Occipital lobe (tissue), 2 donors: ENCODE results near the gene DRC1. TPM values are rescaled to one million over a fixed set of nuclear protein-coding genes. Genes with fewer than 3 reads are reported as not detected.

Experiments
- DNase-seq: peaks from one replicate; lab custom pipeline; 2025; lab: John Stamatoyannopoulos, UW
- total RNA-seq: library from RNA; depleted of rRNA; stranded (reverse); fragments of >200 nt; gene quantifications from one replicate; pipeline ENCODE4 v1.2.3, GENCODE V29; 2014

The DRC1 gene
- total RNA-seq, 1 donor from 2014 or later: 5.6 TPM

DNA sequence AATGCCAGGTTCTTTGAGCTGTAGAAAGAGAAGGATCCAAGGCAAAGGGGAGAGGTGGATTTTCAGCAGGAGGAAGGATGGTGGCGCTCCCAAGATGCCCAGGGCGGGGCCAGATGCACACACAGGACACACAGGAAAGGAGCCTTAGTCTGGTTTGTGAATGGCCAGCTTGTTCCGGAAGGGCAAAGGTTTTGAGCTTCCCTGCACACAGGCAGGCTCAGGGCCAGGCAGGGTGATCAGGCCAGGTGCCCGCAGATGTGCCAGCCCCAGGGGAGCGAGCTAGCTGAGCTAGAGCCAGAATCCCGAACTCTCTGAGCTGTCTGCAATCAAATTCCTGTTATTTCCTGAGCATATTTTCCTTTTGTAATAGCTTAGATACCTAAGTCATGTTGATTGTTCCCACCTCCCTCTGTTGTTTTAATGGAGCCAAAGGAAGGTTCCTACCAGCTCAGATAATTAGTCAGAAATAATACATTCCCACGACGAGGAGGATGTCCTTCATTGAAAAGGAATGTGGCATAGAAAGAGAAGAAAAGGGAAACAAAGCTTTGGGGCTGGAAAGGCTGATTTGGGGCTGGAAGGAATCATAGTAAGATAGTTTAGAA lies 89.9 kb downstream of the DRC1 start:
- DNase-seq: no peak

DNA sequence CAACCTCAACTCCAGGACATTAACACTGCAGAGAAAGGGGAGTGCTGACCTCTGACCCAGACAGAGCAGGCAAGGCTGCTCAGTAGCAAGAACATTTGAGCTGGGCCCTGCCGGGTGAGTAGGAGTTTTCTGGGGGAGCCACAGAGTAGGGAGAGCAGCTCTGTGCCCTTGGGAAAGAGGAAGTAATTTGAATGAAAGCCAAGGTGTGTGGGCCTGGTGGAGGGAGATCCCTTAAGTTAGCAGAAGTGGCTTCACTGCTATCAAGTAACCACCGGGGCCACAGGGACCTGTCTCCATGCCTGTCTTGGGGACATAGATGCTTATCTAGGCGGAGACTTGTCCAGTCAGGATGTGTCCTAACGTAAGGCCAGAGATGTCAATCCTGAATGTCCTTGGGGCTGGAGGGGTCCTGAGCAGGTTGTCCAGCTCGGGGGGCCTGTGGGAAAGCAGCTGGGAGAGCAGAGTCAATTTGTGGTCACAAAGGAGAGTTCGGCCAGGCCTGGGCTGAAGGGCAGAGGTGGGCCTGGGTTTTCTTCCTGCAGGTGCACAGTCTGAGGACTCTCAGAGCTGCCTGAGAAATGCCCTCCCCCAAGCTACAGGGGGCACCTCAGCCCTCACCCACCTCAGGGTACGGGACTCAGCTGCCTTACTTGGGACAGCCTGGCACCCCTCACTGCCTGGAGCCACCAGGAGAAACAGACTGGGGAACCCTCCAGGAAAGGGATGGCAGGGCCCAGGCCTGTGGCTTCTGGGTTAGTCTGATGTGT lies 91.2 kb downstream of the DRC1 start:
- no peak for DNase-seq

DNA sequence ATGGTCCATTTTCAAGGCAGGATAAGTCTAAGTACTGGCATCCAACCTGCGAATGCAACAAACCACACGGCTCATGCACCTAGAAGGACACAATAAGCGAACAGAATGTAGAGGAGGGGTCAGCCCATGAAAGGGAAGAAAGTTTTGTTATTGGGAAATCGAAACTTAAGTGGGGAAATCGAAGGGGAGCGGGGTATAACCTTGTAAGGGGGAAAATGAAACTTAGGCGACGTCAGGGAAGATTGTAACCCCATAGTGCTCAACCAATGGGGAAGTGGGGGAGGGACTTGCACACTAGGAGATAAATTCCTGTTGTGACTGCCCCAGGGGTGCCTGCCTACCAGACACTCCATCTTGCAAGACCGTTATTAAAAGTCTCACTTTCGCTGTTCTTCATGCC lies 91.8 kb downstream of the DRC1 start:
- no peak for DNase-seq

DNA sequence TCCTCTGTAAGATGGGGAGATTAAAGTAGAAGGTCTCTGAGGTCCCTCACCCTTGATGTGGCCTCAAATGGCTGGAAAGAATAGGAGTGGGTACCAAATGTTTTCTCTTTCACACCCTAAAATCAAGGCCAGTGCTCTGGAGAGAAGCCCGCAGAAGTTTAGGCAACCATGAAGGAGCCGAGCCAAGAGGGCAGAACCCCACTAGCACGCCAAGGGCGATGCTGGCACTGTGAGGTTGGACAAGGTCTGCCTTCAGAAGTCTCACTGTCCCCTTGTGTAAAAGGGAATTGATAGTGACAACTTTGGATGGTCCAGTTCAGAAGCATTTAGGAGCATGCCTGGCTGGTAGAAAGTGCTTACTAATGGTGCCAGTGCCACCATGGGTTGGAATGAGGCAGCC lies 92.5 kb downstream of the DRC1 start:
- DNase-seq: no peak

DNA sequence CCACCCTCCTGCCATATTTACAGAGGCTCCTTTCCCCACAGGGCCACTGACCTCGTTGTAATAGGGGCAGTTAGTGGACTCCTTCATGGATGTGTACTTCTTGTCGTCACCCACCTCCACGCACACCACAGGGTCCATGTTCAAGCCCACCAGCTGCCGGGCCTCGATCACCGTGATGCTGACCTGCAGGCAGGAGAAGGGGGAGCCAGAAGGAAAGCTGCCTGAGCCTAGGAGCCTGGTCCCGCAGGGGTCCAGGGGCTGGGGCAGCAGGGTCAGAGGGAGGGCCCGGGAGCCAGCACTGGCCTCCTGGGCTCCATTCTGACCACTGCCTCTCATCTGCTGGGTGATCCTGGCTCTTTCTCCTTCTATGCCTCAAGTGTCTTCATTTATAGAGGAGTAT lies 93.2 kb downstream of the DRC1 start:
- no peak for DNase-seq

DNA sequence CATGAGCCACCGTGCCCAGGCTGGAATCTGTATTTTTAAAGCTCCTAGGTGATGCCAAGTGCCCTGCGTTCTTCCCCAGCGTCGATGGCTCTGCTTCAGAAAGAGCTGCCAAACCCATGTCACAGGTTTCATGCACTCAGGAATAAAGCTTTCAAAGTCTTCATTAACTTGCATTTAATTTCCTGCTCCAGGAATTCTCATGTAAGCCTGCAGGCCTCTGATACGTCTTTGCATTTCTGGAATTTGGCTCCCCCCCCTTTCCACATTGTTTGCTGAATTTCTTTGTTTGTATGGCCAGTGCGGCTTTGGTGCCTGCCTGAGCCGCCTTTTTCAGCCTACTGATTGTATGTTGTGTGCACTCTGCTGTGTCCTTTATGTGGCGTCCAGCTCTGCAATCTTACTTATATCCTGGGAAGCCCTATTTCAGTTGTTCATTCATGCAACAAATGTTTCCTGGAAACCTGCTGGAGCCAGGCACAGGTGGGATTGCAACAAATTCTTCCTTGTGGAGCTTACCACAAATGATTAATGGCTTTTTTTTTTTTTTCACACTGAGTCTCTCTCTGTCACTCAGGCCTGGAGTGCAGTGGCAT lies 94.1 kb downstream of the DRC1 start:
- no peak for DNase-seq

DNA sequence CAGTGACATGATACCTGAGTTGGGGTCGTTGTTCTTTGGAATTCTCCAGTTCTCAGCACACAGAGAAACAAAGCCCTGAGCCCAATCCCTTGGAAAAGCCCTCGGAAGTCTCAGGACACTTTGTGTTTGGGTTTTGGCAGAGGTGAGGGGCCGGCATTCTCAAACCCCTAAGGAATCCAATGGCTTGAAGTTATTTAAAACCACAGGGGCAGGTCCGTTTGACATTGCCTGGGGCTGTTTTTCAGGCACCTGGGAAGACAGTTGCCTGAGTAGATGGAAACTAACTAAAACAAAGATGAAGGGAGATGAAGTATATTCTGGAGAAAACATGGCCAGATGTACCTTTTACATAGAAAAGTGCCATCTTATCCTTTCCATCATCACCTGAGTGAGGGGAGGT lies 98.7 kb downstream of the DRC1 start:
- no peak for DNase-seq

DNA sequence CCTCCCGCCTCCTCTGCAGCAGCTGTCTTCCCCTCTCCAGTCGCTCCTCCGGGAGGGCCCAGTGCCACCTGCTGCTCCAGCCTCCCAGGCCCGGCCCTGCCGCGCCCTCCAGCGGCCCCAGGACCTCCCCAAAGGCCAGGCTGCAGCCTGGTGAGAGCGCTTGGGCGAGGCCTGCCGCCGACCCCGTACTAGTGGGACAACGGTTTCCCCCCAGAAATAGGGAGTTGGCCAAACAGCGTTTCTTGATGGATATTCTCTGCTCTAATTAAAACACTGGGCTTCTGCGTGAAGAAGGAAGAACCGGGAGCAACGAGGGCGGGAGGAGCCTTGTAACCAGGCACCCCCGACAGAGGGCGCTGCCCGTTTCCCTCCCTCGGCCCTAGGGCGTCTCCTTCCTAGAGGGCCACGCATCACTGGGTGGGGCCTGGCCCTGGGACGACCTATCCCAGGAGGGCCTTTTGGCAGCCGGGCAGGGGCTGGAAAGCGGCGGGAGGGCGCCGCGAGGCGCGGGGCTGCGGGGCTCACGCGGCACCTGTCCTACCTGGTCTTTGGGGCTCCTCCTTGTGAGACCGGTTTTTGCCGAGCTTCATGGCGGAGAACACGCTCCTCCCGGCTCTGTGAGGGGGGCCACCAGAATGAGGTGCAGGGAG lies 101.6 kb downstream of the DRC1 start:
- DNase-seq: peak; percentile 53

DNA sequence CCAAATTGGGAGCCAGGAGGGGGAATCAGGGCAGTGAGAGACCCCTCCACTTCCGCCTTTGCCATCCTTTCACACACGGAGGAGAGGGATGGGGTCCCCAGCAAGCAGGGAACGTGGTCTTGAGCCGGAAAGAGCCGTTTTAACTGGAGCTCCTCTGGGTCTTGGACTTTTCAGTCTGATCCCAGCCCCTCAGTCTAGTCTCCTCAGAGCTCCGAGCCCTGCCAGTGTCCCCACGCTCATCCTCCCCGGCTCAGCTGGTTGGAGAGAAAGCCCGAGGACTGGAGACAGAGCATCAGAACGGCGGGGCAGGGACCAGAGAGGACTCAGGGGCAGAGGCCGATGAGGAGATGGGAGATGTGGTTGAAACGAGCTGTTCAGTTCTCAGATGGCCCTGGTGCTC lies 102.3 kb downstream of the DRC1 start:
- no peak for DNase-seq

DNA sequence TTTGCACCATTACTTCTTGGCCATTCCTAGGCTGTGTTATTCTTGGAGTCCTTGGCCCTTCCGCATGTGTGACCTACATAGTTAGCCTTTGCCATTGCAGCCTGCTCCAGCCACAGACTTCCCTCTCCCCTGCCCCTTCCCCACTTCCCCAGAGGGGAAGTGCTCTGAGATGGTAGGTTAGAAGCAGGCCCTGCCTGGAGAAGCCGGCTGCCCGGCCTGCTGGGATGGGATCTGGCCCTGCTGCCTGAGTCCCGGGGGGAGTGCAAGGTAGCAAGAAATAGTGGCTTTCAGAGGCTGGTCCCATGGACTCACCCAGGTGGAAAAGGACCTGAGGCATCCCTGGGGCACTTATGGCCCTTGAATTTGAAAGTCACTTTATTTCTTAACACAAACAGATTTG lies 104.6 kb downstream of the DRC1 start:
- no peak for DNase-seq

Other genes with a start within 250 kb of the DRC1 start
- 7.0 TPM for gene GAREM2, start 228.8 kb upstream of the DRC1 start, total RNA-seq
- gene HADHA, start 157.3 kb upstream of the DRC1 start, total RNA-seq: 89.1 TPM
- 41.8 TPM for gene HADHB, start 157.0 kb upstream of the DRC1 start, total RNA-seq
- gene SELENOI, start 55.8 kb upstream of the DRC1 start, total RNA-seq: 70.2 TPM
- gene ADGRF3, start 55.1 kb upstream of the DRC1 start, total RNA-seq: 0.16 TPM
- 0.47 TPM for gene OTOF, start 76.2 kb downstream of the DRC1 start, total RNA-seq
- not detected for gene CIB4, start 239.4 kb downstream of the DRC1 start, total RNA-seq